Heart left ventricle (tissue), 16 donors: ENCODE data around the gene SLIT3. TPM values are rescaled to one million over a fixed set of nuclear protein-coding genes. Genes with fewer than 3 reads are reported as not detected.

Experiments used
- ATAC-seq, 4 donors: fragments of 200-7000 bp; cut with Tn5 transposase; one replicate each; pipeline ENCODE4 v1.9.1; 2020 to 2022; ENCODE audit warnings: moderate library complexity in 4 of 4, mild to moderate bottlenecking in 3 of 4, moderate number of reproducible peaks in 1 of 4
- DNase-seq, 5 donors: peaks; one replicate each; pipeline ENCODE4 v3.0.0-alpha.2; 2020
- H3K27ac ChIP-seq, 12 donors: fragments of 200-600 bp; sonication (generic) in 4 of 12; one replicate each; pipeline versions ENCODE4 v1.5.0 to v1.8.0; 2016 to 2022; ENCODE audit warnings: mild to moderate bottlenecking in 2 of 12
- H3K27me3 ChIP-seq, 9 donors: fragments of 200-600 bp; sonication (generic) in 2 of 9; one replicate each; pipeline versions ENCODE4 v1.5.1 to v1.8.0; 2016 to 2022; ENCODE audit warnings: mild to moderate bottlenecking in 3 of 9
- H3K36me3 ChIP-seq, 9 donors: fragments of 200-600 bp; sonication (generic) in 2 of 9; one replicate each; pipeline versions ENCODE4 v1.5.0 to v1.8.0; 2018 to 2022; ENCODE audit warnings: mild to moderate bottlenecking in 2 of 9
- H3K4me1 ChIP-seq, 12 donors: fragments of 200-600 bp; sonication (generic) in 4 of 12; one replicate each; pipeline versions ENCODE4 v1.5.0 to v1.8.0; 2016 to 2022; ENCODE audit warnings: mild to moderate bottlenecking in 3 of 12
- H3K4me3 ChIP-seq, 12 donors: fragments of 200-600 bp; sonication (generic) in 4 of 12; one replicate each; pipeline versions ENCODE4 v1.5.0 to v1.8.0; 2017 to 2022; ENCODE audit warnings: mild to moderate bottlenecking in 9 of 12, moderate library complexity in 4 of 12
- H3K9me3 ChIP-seq, 12 donors: fragments of 200-600 bp; sonication (generic) in 4 of 12; one replicate each; pipeline versions ENCODE4 v1.5.0 to v1.8.0; 2016 to 2022; ENCODE audit warnings: mild to moderate bottlenecking in 1 of 12
- POLR2A ChIP-seq, 2 donors: fragments of 450-650 bp; IDR thresholded peaks; one replicate each; pipeline ENCODE4 v1.6.1; 2017; ENCODE audit warnings: antibody characterized with exemption in 2 of 2, mild to moderate bottlenecking in 2 of 2, moderate library complexity in 2 of 2
- WGBS, 4 donors: extraction: QIAGEN DNeasy Blood & Tissue Kit in 2 of 4; methylation state at CpG; one replicate each; pipeline versions ENCODE4 v1.1.5 to v1.1.7; 2013 to 2018; 5-methylcytosine and 5-hydroxymethylcytosine counted together
- intact Hi-C, 10 donors: fragments of 100-400 bp; cut with DNase I; formaldehyde crosslinking; loops; one replicate each; pipeline versions ENCODE4 v1.11.1 to v1.14.2; 2022
- polyA plus RNA-seq, 2 donors: library from polyadenylated mRNA; stranded (reverse); fragments of 200-250 nt; gene quantifications; one replicate each; pipeline ENCODE4 v1.2.3, GENCODE V29; 2013
- total RNA-seq, 9 donors: library from RNA; depleted of rRNA in 2 of 9; stranded (reverse); fragments of >200 nt in 2 of 9; fragmentation: NEBNext Ultra II Directional in 3 of 9; extraction: Animal tissue kit (Norgen Biotek cat#: 25700) in 3 of 9; gene quantifications; one replicate each; pipeline versions ENCODE4 v1.1.0 to v1.2.4, GENCODE V29; 2016 to 2023
- TF ChIP-seq, protein P1 (sequence below), 12 donors: fragments of 200-600 bp; sonication (generic) in 4 of 12; IDR thresholded peaks; one replicate each; pipeline versions ENCODE4 v1.5.0 to v1.8.0; 2018 to 2022; ENCODE audit warnings: antibody characterized with exemption in 12 of 12, mild to moderate bottlenecking in 5 of 12
- donor health status: ischemic (EF 13 %, LVEDD 7.1; RV severe dilation, severe dysfunction).
- donor health status: healthy with polysubstance abuse.
- donor health status: DM: no; HTN: yes; CAD: no.
- donor health status: DM: no; HTN: no; CAD: no.
- donor health status: ischemic (EF 25% LVEDD 6.9; RV normal size, moderate dysfunction).
- donor health status: ischemic (EF 25% LVEDD 5.7; RV mildly dilated, moderate dysfunction).
- donor health status: healthy.
- donor health status: DM: yes; HTN: yes; CAD: no.
- donor health status: ischemic (EF 35%, LVEDD 5.7; RV mildly dilated, moderate dysfunction).
- donor health status: nonischemic (EF 11% LVEDD 7.7; RV severe dilation, severe dysfunction).
- donor health status: DM: yes; HTN: yes; CAD: no.
- donor health status: PGD.
- donor health status: ischemic (EF 29% LVEDD 5.4; RV normal size, mild dysfunction).
- donor health status: nonischemic (EF 23%, LVEDD 6.1; RV moderate dilation, normal function).

The SLIT3 gene
- total and polyA plus RNA-seq, 11 donors: 2.3 to 40.3 (median 14.4) TPM

DNA sequence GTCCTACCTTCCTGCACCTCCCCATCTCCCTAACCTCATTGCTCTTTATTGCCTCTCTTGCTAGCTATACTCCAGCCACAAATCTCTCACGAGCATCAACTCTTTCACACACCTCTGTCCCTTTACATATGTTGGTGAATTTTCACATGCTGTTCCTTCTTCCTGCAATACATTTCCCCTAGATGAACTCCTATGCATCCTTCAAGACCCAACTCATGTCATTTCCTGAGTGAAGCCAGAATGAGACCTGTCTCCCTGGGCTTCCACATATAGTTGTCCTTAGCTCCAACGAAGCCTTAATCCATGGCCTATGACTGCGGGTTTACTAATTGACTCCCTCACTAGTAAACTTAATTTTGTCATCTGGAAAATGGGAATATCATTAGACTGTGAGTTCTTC, 424.5 kb downstream of the SLIT3 start:
- WGBS, 4 donors: 92 to 96% (median 94%) methylated on average over 3 of the region's 3 CpGs
- H3K4me1 ChIP-seq: peaks cover 0 to 11% (median 1%) of the 10 kb centered on the region in 12 donors
- H3K4me3 ChIP-seq: no peak overlapping the region
- DNase-seq (no peak), ATAC-seq (no peak)
- intact Hi-C loops: loop anchor here in 2 of 10 donors (5.0 to 10.0 kb wide), 3 partner anchors 124 to 172 kb away; no protein-coding TSS in a partner anchor
- no peaks in the 10 kb centered on the region for H3K27me3 ChIP-seq
- no peak for TF ChIP-seq POLR2A (IDR thresholded peaks at IDR 0.05)
- TF ChIP-seq, protein P1, sequence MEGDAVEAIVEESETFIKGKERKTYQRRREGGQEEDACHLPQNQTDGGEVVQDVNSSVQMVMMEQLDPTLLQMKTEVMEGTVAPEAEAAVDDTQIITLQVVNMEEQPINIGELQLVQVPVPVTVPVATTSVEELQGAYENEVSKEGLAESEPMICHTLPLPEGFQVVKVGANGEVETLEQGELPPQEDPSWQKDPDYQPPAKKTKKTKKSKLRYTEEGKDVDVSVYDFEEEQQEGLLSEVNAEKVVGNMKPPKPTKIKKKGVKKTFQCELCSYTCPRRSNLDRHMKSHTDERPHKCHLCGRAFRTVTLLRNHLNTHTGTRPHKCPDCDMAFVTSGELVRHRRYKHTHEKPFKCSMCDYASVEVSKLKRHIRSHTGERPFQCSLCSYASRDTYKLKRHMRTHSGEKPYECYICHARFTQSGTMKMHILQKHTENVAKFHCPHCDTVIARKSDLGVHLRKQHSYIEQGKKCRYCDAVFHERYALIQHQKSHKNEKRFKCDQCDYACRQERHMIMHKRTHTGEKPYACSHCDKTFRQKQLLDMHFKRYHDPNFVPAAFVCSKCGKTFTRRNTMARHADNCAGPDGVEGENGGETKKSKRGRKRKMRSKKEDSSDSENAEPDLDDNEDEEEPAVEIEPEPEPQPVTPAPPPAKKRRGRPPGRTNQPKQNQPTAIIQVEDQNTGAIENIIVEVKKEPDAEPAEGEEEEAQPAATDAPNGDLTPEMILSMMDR (IDR thresholded peaks at IDR 0.05): no peak
- H3K36me3 ChIP-seq: no peaks in the 10 kb centered on the region
- no peak overlapping the region for H3K27ac ChIP-seq
- H3K9me3 ChIP-seq: no peaks in the 10 kb centered on the region

DNA sequence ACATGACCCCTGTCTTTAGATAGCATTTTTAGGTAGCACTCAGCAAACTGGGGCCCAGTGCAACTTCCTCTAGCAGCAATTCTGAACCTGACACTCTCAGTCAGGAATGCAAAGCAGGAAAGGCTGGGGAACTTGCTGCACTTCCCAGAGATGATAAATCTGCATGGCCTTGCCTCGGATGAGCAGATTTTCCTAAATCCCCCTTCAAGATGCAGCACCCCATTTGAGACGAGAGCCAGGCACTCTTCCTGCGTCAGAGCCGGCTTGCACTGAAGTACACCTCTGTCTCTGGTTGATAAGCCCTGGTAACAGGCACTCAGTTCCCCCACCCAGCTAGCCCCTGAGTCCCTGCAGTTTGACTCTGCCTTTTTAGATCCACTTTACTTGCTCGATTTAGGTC, 425.1 kb downstream of the SLIT3 start:
- Histone ChIP-seq H3K27me3 (no peaks in the 10 kb centered on the region), H3K27ac (no peak overlapping the region), H3K4me3 (no peak overlapping the region), H3K9me3 (no peaks in the 10 kb centered on the region), H3K4me1 (peaks cover 0 to 11% (median 1%) of the 10 kb centered on the region in 12 donors), H3K36me3 (no peaks in the 10 kb centered on the region)
- DNase-seq (no peak), ATAC-seq (peak in 1 of 4 donors; percentile 61)
- intact Hi-C loops: loop anchor here in 2 of 10 donors (5.0 to 10.0 kb wide), 3 partner anchors 124 to 171 kb away; no protein-coding TSS in a partner anchor
- TF ChIP-seq, protein P1 (IDR thresholded peaks at IDR 0.05): no peak
- no peak for TF ChIP-seq POLR2A (IDR thresholded peaks at IDR 0.05)
- WGBS, 4 donors: 32 to 60% (median 45%) methylated on average over 5 of the region's 5 CpGs

DNA sequence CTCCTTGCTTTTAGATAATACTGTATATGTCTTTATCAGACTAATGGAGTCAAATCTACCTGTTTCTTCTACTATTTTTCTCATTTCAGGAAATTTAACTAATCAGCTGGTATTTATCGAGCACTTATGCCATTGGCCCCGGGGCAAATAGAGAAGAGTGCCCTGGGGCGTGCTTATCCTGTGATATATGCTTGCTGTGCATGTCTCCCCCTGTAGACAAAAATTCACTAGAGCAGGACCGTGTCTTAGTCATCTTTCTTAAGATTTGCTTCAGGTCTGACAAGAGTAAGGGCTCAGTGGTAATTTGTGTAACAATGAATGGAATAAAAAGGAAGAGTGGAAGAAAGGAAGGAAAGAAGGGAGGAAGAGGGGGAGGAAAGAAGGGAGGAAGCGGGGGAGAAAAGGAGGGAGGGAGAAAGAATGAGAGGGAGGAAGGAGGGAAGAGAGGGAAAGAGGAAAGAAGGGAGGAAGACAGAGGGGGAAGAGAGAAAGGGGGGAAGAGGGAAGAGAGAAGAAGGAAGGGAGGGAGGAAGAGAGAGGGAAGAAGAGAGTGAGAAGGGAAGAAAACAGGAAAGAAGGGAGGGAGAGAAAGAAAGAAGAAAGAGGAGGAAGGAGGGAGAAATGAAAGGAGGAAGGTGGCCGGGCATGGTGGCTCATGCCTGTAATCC, 426.1 kb downstream of the SLIT3 start:
- intact Hi-C loops: loop anchor here in 4 of 10 donors (5.0 to 10.0 kb wide), 5 partner anchors 123 to 170 kb away; no protein-coding TSS in a partner anchor
- ATAC-seq: peak in 1 of 4 donors; percentile 24

GRCh38 chr5:168872246-168872645, 428.7 kb downstream of the SLIT3 start:
- peaks cover 0 to 5% (median 0%) of the 10 kb centered on the region in 12 donors for H3K4me1 ChIP-seq
- no peak for TF ChIP-seq POLR2A (IDR thresholded peaks at IDR 0.05)
- TF ChIP-seq, protein P1 (IDR thresholded peaks at IDR 0.05): no peak
- no peak overlapping the region for H3K27ac ChIP-seq
- WGBS, 4 donors: 59 to 85% (median 74%) methylated on average over 3 of the region's 3 CpGs
- intact Hi-C loops: loop anchor here in 3 of 10 donors (5.0 to 10.0 kb wide), 4 partner anchors 125 to 167 kb away; no protein-coding TSS in a partner anchor
- H3K4me3 ChIP-seq: no peak overlapping the region
- ATAC-seq (no peak), DNase-seq (no peak)
- no peaks in the 10 kb centered on the region for H3K9me3 ChIP-seq
- no peaks in the 10 kb centered on the region for H3K27me3 ChIP-seq
- no peaks in the 10 kb centered on the region for H3K36me3 ChIP-seq

More for the DNA sequence above, 426.1 kb downstream of the SLIT3 start:
- peaks cover 0 to 10% (median 1%) of the 10 kb centered on the region in 12 donors for H3K4me1 ChIP-seq
- 63 to 80% (median 71%) methylated on average over 6 of the region's 6 CpGs for WGBS, 4 donors
- no peak for DNase-seq
- no peak overlapping the region for H3K27ac ChIP-seq
- no peaks in the 10 kb centered on the region for H3K9me3 ChIP-seq
- no peaks in the 10 kb centered on the region for H3K36me3 ChIP-seq
- H3K27me3 ChIP-seq: no peaks in the 10 kb centered on the region
- TF ChIP-seq, protein P1 (IDR thresholded peaks at IDR 0.05): peak in 6 of 12 donors; percentile 17 to 45 (median 34)
- no peak for TF ChIP-seq POLR2A (IDR thresholded peaks at IDR 0.05)
- no peak overlapping the region for H3K4me3 ChIP-seq
